ENCODE measurements around the gene RNF126. TPM values are rescaled to one million over a fixed set of nuclear protein-coding genes. Genes with fewer than 3 reads are reported as not detected.
"Not testable (repeated sequence)": the region's sequence is repeated elsewhere in the genome, so short reads cannot be mapped to it uniquely, and the experiment has no call there.

The RNF126 gene
- total RNA-seq, 1 donor = 50.1 TPM

DNA sequence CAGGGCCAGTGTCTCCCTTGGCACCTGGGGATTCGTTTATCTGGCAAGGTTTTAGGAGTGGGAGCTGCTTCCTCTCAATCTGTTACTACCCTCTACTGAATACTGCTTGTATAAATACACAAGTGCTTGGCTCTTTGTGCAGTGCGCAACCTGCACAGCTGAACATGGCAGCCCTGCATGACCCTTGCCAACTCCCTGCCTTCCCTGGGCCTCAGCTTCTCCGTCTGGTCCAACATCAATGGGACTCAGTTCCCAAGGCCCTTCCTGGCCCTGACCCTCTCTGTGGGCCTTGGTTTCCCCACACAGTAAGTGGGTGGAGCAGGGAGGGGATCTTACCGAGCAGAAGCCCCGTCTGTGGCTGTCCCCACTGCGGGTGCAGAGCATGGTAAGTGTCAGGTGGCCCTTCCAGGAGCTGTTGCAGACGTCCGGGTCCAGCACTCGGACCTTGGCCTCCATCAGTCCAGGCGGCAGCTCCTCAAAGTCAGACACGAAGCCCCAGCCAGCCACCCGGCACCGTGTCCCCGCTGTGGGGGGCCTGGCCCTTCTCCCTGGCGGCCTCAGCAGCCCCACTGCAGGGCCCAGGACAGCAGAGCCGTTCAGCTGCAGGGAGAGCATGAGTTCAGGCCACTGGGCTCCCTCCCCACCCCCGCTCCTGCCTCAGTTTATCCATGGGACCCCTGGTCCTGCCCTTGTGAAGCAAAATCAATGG, 23.7 kb upstream of the RNF126 start:
- no peak for DNase-seq (ENCODE audit: low read depth in 2 of 3, low spot score in 2 of 3)

DNA sequence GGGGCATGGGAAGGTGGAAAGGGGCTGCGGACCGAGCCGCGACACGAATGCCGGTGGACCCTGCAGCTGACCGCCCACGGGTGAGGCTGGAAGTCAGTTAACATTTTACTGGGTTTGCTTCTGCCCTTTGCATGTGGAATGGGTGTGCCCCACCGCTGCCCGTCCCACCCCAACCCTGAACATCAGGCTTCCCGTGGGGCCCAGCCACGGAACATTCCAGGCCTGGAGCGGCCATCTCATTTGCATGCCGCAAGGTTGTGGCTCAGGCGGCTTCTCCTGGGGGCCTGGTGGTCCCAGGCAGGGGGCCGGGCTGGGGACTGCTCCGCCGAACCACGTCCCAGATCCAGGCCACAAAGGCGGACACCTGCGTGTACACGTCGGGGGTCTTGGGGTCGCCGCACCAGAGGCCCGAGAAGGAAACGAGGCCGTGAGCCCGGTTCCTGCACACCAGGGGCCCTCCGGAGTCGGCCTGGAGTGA, 22.5 kb upstream of the RNF126 start:
- no peak for DNase-seq (ENCODE audit: low read depth in 2 of 3, low spot score in 2 of 3)

DNA sequence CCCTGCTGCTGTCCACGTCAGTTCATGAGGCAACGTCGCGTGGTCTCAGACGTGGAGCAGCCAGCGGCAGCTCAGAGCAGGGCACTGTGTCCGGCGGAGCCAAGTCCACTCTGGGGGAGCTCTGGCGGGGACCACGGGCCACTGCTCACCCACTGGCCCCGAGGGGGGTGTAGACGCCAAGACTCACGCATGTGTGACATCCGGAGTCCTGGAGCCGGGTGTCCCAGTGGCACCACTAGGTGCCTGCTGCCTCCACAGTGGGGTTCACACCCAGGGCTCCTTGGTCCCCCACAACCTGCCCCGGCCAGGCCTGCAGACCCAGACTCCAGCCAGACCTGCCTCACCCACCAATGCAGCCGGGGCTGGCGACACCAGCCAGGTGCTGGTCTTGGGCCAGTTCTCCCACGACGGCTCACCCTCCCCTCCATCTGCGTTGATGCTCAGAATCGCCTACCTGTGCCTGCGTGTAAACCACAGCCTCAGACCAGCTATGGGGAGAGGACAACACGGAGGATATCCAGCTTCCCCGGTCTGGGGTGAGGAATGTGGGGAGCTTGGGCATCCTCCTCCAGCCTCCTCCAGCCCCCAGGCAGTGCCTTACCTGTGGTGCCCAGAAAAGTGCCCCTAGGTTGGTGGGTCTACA, 19.8 kb upstream of the RNF126 start:
- no peak for DNase-seq (ENCODE audit: low read depth in 2 of 3, low spot score in 2 of 3)

GRCh38 chr19:681029-682019, 18.3 kb upstream of the RNF126 start:
- DNase-seq (ENCODE audit: low read depth in 2 of 3, low spot score in 2 of 3) = peak in 2 of 3 donors; percentile 92 to 96

DNA sequence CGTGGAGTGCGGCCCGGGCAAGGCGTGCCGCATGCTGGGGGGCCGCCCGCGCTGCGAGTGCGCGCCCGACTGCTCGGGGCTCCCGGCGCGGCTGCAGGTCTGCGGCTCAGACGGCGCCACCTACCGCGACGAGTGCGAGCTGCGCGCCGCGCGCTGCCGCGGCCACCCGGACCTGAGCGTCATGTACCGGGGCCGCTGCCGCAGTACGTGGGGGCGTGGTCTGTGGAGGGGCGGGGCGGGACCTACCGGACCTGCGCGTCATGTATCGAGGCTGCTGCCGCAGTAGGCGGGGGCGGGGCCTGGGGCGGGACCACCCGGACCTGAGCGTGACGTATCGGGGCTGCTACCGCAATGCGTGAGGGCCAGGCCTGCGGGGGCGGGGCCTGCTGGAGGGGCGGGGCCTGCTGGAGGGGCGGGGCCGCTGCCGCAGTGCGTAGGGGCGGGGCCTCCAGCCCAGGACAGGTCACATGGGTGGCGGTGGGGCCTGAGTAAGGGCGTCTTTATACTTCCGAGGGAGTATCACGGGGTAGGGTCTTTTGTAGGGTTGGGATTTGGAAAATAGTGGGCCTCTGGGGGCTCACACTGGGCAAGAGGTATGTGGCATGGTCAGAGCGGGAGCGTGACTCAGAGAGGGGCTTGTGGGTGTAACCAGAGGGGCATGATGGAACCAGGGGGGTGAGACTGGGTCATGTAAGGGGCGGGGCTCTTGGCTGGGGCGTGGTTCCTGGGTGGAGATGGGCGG, 17.4 kb upstream of the RNF126 start:
- peak; percentile 97 to 98 (median 98) for DNase-seq (ENCODE audit: low read depth in 2 of 3, low spot score in 2 of 3)

- peak in 1 of 3 donors; percentile 46 for DNase-seq (ENCODE audit: low read depth in 2 of 3, low spot score in 2 of 3)
These were observed 16.6 kb upstream of the RNF126 start for GRCh38 chr19:679418-680286.

- no peak for DNase-seq (ENCODE audit: low read depth in 2 of 3, low spot score in 2 of 3)
These were observed 15.9 kb upstream of the RNF126 start for GRCh38 chr19:678791-679388.

DNA sequence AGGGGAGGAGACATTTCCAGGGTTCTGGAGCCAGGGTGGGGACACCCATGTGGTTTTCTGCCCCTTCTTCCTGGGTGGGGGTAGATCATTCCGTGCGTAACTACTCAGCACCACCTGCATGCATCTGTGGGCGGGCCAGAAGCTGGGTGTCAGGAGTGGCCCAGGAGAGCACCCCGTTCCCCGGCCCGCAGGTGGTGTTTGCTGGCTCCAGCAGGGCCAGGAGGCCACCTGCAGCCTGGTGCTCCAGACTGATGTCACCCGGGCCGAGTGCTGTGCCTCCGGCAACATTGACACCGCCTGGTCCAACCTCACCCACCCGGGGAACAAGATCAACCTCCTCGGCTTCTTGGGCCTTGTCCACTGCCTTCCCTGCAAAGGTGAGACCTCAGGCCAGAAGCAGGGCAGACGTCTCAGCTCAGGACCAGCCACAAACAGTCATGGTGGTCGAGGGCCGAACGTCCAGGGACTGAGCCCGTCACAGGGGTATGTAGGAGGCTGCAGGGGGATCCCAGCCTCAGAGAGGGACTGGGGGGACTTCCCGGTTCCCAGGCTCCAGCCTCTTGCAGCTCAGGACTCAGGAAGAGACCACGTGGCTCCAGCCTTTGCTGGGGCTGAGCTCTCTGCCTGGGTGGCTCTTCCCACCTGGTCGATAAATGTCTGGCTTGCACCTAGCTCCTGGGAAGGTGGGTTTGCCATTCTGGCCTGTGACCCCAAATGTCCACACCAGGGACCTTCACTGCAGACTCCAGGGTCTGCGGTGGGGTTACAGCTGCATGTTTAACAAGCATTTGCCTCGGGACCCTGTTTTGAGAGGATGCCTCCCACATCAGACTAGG, 14.8 kb upstream of the RNF126 start:
- DNase-seq (ENCODE audit: low read depth in 2 of 3, low spot score in 2 of 3) = no peak

GRCh38 chr19:677201-677600, 14.2 kb upstream of the RNF126 start:
- DNase-seq (ENCODE audit: low read depth in 2 of 3, low spot score in 2 of 3) = no peak

DNA sequence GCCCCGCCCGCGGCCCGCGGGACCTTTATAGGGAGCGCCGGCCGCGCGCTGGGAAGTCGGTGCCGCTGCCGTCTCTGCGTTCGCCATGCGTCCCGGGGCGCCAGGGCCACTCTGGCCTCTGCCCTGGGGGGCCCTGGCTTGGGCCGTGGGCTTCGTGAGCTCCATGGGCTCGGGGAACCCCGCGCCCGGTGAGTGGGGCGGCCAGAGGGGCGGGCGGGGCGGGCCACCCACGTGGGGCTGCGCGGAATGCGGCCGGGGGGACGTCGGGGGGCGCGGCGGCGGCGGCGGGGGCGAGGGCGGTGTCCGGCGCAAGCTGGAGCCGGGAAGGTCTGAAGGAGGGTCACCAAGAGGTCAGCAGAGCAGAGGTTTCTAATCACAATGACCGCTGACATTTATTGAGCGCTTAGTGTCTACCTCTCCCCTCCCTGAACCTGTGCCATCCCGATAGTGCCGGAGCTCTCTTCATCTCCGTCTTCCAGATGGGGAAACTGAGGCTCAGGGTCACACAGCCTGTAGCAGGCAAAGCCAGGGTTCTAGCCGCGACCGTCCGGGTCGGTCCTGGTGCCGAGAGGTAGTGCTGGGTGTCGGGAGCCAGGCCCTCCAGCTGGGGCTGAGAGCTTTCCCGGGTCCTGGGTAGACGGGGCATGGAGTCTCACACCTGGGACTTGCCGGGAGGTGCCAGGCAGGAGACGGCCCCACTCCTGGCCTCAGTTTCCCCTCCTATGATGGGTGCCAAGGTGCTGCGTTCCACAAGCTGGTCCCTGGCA, 13.5 kb upstream of the RNF126 start, which contains the start of gene FSTL3:
Gene FSTL3 (plus strand): TSS at position 54 of the 767 bp plus-strand sequence. CDS start 32 bp downstream, at position 86.
- no peak for DNase-seq (ENCODE audit: low read depth in 2 of 3, low spot score in 2 of 3)

GRCh38 chr19:676007-676338, 13.0 kb upstream of the RNF126 start:
- DNase-seq (ENCODE audit: low read depth in 2 of 3, low spot score in 2 of 3) = no peak

DNA sequence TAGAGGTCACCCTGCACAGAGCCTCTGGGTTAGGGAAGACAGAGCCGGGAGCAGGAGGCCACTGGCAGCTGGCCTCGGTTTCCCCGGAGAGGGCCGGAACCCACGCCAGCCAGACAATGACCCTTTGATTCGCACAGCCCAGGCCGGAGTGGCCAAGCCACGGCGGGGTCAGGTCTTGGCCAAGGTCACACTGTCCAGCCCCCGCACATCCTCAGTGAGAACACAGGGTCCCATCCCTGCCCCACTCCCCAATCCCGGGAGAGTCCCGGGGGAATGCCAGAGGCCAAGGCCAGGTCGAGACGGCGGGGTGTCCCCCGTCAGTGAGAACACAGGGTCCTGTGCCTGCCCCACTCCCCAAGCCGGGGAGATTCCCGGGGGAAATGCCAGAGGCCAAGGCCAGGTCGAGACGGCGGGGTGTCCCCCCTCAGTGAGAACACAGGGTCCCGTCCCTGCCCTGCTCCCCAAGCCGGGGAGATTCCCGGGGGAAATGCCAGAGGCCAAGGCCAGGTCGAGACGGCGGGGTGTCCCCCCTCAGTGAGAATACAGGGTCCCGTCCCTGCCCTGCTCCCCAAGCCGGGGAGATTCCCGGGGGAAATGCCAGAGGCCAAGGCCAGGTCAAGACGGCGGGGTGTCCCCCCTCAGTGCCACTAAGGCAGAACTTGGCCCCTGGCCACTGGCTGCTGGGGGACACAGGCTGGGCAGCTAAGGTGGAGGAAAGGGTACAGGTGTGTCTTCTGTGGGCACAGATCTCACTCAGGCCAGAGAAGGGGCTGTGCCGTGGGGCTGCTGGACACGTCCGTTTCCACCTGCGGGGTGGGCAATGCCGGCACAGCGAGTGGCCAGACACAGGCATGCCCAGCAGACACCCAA, 11.5 kb upstream of the RNF126 start:
- no peak for DNase-seq (ENCODE audit: low read depth in 2 of 3, low spot score in 2 of 3)

- DNase-seq (ENCODE audit: low read depth in 2 of 3, low spot score in 2 of 3) = peak in 1 of 3 donors; percentile 53
These were observed 7.6 kb upstream of the RNF126 start for GRCh38 chr19:670609-671075.

DNA sequence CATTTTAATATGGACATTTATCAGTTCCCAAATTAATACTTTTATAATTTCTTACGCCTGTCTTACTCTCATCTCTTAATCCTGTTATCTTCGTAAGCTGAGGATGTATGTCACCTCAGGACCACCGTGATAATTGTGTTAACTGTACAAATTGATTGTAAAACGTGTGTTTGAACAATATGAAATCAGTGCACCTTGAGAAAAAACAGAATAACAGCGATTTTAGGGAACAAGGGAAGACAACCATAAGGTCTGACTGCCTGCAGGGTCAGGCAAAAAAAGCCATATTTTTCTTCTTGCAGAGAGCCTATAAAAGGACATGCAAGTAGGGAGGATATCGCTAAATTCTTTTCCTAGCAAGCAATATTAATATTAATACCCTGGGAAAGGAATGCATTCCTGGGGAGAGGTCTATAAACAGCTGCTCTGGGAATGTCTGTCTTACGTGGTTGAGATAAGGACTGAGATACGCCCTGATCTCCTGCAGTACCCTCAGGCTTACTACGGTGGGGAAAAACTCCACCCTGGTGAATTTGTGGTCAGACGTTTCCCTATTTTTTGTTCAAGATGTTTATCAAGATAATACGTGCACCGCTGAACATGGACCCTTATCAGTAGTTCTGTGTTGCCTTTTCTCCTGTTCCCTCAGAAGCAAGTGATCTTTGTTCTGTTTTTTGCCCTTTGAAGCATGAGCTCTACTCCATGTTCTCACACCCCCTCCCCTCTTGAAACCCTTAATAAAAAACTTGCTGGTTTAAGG, 5.8 kb upstream of the RNF126 start:
- DNase-seq (ENCODE audit: low read depth in 2 of 3, low spot score in 2 of 3) = peak in 2 of 3 donors; percentile 88 to 95

GRCh38 chr19:666985-667573, 4.1 kb upstream of the RNF126 start:
- DNase-seq (ENCODE audit: low read depth in 2 of 3, low spot score in 2 of 3) = not testable (repeated sequence)
